GM19351 (cell line): ENCODE measurements around the gene DEXI.

ENCODE experiments used
- ATAC-seq: cut with Tn5 transposase; IDR thresholded peaks from one replicate; pipeline ENCODE4 v1.9.1; 2021; ENCODE audit warnings: mild to moderate bottlenecking, moderate library complexity; ENCODE audit not compliant: unreplicated experiment

The DEXI gene

DNA sequence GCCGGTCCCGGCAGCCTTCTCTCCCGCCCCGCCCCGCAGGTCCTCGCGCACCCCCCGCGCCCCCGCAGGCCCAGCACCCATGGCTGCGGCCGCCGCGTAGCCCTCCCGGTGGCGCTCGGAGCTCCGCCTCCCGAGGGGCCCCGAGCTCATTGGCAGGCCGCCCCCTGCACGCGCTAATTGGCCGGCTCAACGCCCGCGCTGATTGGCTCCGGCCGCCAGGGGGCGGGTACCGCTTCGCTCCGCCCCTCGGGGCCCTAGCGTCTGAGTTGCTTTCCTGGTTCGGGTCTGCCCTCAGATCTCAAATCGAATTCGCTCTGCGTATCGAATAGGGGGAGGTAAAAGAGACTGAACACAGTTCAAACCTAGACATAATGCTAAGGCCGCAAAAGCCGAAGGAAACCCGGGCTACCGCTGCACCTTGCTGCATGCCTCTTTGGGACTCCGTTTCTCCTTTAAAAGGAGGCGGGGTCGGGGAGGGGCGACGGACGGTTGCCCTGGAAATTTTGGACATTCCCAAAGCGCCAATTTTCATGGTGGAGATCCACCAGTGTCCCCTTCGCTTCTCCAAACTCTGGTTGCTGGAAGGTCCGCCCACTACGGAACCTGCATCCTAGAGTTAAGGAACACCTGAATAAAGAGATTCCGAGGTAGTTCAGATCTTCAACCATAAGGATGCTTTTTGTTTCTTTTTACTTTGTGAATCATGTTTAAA, at the start of gene DEXI:
DEXI (minus strand) TSS at position 117 of the 712 bp plus-strand sequence. CDS start 463 bp downstream, outside the sequence.
- peak; percentile 63 for ATAC-seq

DNA sequence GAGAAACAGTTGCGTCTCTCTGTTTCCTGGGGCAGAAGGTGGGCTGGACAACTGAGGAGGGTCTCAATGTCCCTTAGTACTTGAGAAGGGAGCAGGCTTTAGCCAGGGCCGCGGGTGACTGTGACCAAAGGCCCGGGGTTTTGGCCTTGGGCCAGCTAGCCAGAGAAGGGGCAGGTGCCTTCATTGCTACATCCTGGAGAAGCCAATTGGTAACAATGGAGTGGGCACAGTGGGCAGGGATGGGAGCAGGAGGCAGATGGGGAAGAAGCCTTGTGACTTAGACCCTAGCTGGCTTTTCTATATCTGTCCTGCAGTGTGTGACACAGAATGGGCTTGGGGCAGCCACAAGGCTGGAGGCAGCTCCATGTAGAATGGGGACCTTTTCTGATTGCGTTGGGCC, 48.1 kb upstream of the DEXI start:
- ATAC-seq, result no peak

DNA sequence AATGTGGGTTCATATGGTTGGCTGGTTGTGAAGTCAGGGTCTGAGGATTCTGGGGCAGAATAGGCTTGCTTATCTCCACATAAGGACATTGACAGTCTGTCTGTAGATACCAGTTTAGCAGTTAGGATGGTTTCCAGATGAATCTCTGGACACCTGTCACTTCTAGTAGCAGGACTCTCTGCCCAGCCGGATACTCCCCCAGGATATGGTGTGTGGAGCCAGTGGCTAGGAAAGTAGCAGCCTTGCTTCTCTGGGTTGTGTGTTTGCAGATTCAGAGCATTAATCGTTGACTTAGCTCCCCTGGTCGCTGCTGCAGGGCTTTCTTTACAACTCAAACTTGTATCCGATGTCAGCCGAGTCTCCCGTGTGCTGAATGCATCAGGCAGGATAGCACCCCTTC, 47.3 kb upstream of the DEXI start:
- ATAC-seq, result no peak

DNA sequence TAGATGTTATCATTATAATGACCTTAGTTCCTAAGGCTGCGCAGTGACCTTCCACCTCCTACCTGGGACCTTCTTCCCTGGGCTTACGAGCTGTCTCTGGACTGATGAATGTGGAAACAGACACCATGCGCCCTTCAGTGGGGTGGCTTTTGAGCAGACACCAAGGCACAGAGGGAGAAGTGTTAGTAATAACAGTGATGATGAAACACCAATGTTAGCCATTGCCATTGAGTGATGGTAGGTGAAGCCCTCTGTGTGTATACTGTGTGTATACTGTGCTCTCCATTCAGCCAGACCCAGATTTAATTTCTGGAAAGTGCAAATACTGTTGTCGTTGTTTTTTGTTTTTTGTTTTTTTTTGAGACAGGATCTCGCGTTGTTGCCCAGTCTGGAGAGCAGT, 46.6 kb upstream of the DEXI start:
- no peak for ATAC-seq

DNA sequence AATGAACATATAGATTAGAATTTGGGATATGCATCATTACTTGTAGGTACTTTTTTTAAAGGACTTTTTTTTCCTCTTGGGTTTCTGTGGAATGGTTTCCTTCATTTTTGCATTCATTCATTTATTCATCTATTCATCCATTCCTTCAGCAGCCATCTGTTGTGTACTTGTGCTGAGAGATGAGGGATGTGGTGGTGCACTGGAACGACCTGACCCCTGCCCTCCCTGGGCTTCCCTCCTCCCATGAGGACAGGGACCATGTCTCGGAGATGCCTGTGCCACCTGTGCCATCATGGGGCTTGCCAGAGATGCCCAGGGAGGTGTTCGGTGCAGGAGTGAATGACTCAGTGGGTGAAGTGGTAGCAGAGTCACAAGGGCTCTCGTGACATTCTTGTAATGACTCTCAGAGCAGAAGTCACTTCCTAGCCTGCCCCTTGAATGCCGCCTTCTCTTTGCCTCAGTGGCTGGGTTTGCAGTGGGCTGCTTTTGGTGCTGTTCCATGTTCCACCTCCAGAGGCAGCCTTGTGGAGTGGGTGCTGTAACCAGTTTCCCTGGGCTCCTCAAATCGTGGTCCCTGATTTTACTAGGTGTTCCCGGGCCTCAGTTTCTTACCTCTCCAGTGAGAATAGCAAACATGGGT, 46.0 kb upstream of the DEXI start:
- ATAC-seq, result peak; percentile 57

DNA sequence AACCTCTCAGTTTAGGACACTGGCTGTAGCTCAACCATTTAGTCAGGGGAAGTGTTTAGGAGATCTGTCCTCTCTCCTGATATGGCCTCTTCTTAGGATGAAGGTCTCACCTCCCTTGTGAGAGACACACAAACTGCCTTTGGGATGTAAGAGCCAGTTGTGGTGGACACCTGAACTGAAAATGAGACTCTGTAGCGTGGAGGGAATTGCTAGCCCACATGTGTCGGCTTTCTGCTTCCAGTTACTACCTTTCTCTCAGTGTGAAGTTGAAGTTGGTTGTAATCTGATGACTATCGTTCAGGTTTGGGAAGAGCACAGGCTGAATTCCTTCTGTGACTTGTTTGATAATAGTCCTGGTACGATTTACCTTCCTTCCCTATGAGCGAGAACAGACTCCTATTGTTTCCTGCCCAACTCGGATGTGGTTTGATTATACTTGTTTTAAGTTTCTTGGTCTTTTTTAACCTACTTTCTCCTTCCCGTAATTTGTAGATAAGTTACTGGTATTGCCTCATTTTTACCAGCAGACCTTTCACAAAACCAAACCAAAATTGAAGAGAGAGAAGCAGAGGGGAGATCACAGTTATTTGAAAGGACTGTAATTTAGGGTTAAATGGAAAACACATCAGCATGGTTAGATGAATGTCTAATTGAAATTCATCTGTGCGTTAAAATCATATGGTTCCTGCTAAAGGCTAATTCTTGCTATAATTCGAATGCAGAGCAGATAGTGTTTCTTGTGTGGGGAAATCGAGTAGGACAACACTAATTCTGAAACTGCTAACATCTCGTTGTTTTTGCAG, 45.3 kb upstream of the DEXI start:
- ATAC-seq, result no peak

DNA sequence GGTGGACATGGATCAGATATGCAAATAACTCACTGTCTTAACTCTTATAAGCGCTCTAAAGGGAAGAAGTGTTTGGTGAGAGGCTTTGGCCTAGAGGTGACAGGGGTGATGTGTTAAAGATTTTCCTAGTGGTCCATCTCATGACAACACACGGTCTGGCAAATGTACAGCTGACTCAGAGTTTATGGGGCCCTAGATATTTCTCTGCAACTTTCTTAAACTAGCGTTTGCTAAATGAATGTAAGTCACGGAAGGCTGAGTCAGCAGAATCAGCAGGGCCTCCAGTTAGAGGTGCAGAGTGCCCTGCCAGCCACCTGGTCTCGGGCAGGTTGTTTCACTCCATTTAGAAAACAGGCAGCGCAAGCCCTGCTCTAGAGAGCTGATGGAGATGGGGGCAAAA, 42.2 kb upstream of the DEXI start:
- no peak for ATAC-seq

DNA sequence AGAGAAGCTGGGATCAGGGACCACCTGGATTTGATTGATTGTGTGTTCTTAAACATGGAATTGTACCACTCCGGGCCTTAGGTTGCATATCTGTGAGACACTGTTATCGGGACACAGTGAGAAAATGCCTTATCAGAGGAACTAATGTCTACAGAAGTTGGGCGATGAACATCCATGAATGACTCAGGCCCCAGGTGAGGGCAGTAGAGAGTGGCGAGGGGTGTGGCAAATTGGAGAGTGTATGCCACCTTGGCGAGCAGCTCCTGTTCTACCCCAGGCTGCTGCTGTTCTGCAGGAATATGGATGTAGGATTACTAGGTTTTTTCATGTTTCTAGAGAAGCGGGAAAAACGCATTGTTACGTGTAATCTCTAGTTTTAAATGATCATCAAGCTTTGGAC, 40.9 kb upstream of the DEXI start:
- ATAC-seq, result no peak

DNA sequence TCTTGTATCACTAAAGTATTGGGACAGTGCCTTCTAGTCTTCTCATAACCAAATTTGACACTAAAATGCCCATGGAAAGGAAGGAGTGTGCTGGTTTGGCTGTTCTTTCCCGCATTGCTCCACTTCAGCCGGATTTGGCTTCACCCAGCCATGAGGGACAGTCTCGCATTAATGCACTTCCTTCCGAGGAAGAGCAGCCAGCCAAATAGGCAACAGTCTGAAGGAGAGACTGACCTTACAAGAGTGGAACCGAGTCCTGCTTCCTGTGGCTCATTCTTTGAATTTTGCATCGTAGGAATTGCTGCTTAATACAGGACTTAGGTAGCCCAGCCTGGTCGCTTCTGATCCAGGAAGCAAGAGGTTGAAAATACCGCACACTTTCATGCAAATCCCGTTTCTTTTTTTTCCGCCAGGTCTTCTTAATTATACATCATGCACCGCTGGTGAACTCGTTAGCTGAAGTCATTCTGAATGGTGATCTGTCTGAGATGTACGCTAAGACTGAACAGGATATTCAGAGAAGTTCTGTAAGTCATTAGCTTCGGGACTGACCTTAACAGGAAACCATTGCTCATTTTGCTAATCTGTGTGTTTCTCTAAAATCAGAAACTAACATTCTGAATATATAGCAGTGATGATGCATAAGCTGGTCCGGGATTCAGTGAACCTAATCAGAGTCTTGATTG, 40.3 kb upstream of the DEXI start:
- ATAC-seq, result no peak

DNA sequence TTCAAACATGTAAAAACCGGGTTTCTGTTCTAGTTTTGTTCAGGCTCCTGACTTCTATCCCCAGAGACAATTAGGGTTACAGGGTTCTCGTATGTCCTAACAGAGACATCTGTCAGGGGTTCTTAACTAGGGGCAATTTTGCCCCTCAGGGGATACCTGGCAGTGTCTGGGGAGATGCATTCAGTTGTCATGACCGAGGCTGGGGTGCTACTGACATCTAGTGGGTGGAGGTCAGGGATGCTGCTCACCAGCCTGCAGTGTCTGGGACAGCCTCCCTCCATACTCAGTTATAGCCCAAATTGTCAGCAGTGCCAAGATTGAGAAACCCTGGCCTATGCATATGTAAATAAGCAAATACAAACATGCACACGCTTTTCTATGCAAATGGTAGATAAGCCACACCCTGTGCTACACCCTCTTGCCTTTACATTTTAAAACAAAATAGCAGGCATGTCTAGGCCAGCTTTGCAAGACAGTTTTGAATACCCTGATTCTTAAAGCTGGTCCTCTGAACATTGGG, 39.5 kb upstream of the DEXI start:
- ATAC-seq, result peak; percentile 85

DNA sequence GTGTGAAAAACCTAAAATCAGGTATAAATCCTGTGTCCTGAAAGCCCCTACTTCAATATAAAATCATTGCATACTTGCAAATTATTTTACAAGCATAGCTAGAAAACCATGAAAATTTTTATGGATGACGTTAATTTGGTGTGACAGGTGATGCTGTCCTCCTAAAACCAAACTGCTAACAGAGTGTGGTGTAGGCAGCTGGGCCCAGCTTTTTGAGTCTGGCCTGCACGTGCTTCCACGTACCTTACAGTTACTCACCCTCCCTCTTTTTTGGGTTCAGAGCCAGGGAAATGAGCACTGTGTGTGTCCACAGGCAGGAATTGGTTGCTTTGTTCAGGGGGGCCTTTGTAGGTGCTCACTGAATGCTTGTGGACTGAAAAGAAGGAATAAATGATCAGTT, 38.5 kb upstream of the DEXI start:
- ATAC-seq, result no peak

DNA sequence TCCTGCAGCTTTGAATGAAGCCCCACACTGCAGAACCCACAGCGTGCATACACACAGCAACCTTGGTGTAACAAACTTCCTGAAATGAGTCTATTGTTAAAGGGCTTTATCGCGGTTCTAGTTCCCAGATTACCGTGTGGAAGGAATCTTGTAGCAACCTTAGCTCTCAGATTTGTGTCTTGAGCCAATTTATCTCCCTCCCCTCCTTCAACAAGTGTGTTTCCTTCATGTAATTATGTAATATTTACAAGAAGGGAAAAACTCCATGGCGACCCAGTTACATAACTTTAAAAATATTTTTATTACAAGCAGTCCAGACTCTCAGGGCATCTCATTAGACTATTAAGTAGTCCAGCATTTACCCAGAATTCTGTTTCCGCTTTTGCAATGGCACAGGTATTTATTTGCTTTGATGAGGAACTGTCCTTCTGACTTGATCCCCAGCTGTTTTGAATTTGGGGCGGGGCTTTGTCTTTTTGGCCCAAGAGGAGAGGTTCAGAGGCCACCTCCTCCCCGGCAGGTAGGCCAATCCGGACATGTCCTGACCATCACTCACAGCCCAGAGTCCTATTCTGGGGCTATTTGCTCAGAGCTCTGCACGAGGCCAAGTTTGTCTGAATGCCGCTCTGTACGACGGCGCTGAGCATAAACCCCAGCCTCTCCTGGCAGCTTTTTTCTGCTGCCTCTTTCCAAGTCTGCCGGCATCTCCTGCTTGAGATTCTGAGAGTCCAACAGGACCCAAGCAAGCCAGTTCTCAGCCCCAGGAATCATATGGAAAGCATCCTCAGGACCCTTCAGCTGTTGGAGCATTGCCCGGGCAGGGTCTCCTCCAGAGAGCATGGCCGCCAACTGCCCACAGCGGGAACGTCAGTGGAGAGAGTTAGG, 37.7 kb upstream of the DEXI start:
- ATAC-seq, result no peak

DNA sequence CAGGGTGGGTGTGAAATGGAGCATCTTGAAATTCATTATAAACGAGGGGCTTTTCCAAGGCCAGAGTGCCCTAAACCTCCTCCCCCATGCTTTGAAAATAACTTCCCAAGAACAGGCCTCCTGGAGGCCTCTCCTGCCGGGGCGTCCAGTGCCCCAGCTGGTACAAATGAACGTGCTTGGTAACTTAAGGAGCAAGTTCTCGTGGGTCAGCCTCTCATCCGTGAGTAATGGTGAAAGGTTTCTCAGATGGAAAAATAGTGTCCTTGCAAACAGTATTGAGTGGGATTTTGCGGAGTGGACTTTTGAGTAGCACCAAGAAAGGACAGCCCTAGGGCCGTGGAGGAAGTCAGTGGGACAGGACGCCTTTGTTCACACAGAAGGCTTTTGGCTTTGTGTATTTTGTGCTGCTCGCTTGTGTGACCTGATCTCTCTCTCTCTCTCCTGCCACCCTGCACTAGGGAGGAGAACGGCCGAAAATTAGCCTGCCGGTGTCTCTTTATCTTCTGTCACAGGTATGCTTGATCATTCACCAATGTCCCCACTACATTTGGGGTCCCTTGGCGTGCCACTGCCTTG, 36.7 kb upstream of the DEXI start:
- no peak for ATAC-seq

DNA sequence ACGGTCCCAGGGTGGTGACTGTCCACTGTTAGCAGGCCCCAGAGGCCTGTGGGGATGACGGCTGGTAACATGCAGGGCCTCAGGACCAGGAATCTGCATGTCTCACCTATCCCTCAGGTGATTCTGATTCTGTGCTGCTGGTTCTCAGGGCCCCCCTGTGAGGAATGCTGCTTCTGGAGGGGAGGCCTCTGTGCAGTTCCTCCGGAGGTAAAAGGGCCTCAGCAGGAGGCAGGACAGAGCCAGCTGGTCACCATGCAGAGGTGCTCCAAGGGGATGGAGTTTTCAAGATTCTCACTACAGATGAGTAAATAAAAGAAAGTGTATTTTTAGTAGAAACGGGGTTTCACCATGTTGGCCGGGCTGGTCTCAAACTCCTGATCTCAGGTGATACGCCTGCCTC, 35.9 kb upstream of the DEXI start:
- ATAC-seq, result no peak

DNA sequence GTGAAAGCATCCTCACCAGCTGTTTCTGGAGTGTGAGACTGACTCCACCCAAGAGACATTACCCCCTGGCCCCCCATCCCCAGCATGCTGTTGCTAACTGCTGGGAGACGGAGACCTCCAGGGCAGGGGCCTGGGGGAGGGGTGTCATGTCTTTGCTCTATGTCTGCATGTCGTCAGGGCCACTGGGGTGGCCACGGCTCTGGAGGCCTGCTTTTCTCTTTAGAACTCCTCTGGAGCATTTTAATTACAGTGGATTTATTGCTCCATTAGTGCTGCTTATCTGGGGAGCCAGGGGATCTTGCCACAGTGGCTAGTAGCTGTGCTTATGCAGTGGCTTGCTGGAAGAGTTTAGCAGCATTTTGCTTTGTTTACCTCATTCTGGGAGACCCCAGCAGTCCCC, 34.4 kb upstream of the DEXI start:
- no peak for ATAC-seq

DNA sequence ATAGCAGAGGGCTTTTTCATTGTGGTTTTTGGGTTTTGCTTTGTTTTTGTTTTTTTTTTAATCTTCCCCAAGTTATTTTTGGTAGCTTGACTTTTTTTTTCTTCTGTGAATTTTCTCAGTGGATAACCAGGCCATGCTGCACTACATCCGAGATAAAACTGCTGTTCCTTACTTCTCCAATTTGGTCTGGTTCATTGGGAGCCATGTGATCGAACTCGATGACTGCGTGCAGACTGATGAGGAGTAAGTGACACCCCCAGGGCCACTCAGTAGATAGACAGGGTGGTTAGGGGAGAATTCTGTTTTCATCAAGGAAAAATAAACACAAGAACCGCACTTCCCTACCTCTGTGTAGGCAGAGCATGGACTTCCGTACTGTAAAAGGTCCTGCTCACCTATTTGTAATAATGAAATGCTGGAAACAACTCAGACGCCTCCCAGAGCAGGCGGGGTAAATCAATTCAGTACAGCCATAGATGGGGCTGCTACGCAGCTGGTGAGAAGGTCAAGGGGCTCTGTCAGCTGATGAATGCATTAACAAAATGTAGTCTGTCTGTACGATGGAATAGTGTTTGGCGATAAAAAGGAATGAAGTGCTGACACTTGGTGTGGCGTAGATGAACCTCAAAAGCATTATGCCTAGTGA, 30.7 kb upstream of the DEXI start:
- ATAC-seq, result no peak

DNA sequence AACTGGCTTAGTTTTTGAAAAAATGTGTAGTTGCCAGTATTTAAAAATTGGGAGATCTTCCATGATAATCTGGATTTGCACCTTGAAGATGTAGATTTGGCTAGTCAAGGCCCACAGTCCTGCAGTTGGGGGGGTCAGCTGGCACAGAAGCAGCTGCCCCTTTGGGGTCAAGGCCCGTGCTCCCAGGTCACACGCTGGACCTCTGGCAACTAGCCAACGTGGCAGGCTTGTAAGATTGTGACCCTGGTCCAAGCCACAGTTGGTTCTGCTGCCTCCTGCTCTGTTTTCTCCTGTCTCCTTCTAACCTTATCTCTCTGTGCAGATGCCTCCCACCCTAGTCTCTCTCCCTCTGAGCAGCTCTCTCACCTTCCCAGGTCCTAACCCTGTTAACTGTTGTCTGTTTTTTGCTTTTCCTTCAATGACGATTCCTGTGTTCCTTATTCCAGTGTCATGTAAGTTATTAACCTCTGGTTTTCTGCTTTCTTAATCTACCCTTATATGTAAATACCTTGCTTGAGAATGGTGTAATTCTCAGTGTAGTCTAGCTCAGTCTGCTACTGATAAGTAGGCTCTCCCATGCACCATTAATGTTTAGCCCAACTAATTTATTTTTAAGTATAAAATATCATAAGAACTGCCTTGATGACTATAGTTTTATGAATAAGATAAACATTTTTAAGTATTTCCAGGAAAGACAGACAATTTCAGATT, 30.0 kb upstream of the DEXI start:
- ATAC-seq, result no peak

DNA sequence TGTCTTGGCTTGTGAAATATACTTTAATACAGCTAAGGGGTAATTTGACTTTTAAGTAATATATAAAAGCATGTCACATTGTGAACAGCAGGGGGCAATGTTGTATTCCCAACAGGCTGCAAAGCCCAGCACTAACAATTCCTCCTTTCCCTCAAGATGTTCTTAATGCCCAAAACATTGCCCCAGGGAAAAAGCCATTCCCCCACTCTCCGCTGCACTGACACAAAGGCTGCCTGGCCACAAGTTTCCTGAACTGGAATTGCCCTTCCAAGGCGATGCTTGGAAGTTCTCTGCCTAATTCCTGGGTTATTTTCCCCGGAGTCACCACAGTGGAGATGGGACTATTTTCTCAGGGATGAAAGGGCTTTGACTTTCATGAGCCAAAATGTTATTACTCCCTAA, 29.3 kb upstream of the DEXI start:
- ATAC-seq, result no peak

DNA sequence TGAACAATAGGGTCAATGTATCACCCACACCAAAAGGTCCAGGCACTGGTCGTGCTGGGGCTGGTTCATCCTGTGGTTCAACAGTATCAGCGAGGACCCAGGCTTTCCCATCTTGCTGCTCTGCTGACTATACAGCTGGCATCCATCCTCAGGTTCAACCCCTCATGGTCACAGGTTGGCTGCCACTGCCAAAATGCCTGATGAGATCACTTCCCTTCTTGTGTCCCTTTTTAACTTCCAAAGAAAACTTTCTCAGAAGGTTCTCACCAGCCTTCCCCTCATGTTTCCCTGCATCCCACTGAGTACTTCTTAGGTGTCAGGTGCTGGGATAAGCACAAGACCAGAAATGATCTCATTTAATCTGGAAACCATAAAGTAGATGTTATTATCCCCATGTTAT, 27.8 kb upstream of the DEXI start:
- ATAC-seq, result no peak
